Measurements from ENCODE around the gene NDUFB4. TPM values are rescaled to one million over a fixed set of nuclear protein-coding genes. Genes with fewer than 3 reads are reported as not detected.

Gene NDUFB4
- polyA plus RNA-seq, 1 donor from 2014 or later = 154 TPM

- Histone ChIP-seq H3K9me3 (ENCODE audit: low read length) (no peaks in the 10 kb centered on the region), H3K27ac (ENCODE audit: low read length) (no peak overlapping the region), H3K4me2 (ENCODE audit: low read length) (no peak overlapping the region), H2AFZ (ENCODE audit: low read depth, low read length) (no peak overlapping the region), H4K20me1 (ENCODE audit: insufficient read depth) (no peaks in the 10 kb centered on the region), H3K79me2 (replicated peaks; ENCODE audit: insufficient read depth, low read length) (no peaks in the 10 kb centered on the region), H3K27me3 (ENCODE audit: insufficient read depth, low read depth, low read length) (no peaks in the 10 kb centered on the region), H3F3A (ENCODE audit: insufficient read depth, low read length, poor library complexity, severe bottlenecking) (no peaks in the 10 kb centered on the region), H3K4me3 (ENCODE audit: low read length) (no peak overlapping the region), H3K36me3 (ENCODE audit: insufficient read depth, low read length) (no peaks in the 10 kb centered on the region), H3K9me2 (ENCODE audit: insufficient read depth, low read length) (no peaks in the 10 kb centered on the region), H3K9ac (ENCODE audit: low read length) (no peak overlapping the region)
- no peak for TF ChIP-seq RAD21 (conservative IDR thresholded peaks at IDR 0.05)
- no peak for TF ChIP-seq CTCF (IDR thresholded peaks at IDR 0.05; ENCODE audit: poor library complexity, severe bottlenecking)
Measured at GRCh38 chr3:120634539-120634938, 38.4 kb downstream of the NDUFB4 start.

- no peaks in the 10 kb centered on the region for H3K9me2 ChIP-seq (ENCODE audit: insufficient read depth, low read length)
- H3K4me2 ChIP-seq (ENCODE audit: low read length) = no peak overlapping the region
- no peaks in the 10 kb centered on the region for H3K79me2 ChIP-seq (replicated peaks; ENCODE audit: insufficient read depth, low read length)
- TF ChIP-seq REST (IDR thresholded peaks at IDR 0.05; ENCODE audit: borderline replicate concordance) (no peak), SMC3 (conservative IDR thresholded peaks at IDR 0.05; ENCODE audit: poor library complexity) (no peak), CTCF (IDR thresholded peaks at IDR 0.05; ENCODE audit: poor library complexity, severe bottlenecking) (no peak), POLR2AphosphoS5 (IDR thresholded peaks at IDR 0.05) (no peak), MXI1 (conservative IDR thresholded peaks at IDR 0.05; ENCODE audit: poor library complexity, severe bottlenecking) (no peak), RAD21 (conservative IDR thresholded peaks at IDR 0.05) (no peak), TAF1 (IDR thresholded peaks at IDR 0.05; ENCODE audit: low read depth) (no peak), EP300 (conservative IDR thresholded peaks at IDR 0.05; ENCODE audit: poor library complexity, severe bottlenecking) (no peak), EZH2 (IDR thresholded peaks at IDR 0.05; ENCODE audit: borderline replicate concordance, insufficient read depth, low read length, poor library complexity, severe bottlenecking) (no peak)
- H3K36me3 ChIP-seq (ENCODE audit: insufficient read depth, low read length) = no peaks in the 10 kb centered on the region
- H3K27ac ChIP-seq (ENCODE audit: low read length) = no peak overlapping the region
- no peak overlapping the region for H2AFZ ChIP-seq (ENCODE audit: low read depth, low read length)
- H3K9ac ChIP-seq (ENCODE audit: low read length) = no peak overlapping the region
- H3K4me3 ChIP-seq (ENCODE audit: low read length) = no peak overlapping the region
- no peaks in the 10 kb centered on the region for H3F3A ChIP-seq (ENCODE audit: insufficient read depth, low read length, poor library complexity, severe bottlenecking)
- no peaks in the 10 kb centered on the region for H3K27me3 ChIP-seq (ENCODE audit: insufficient read depth, low read depth, low read length)
- no peaks in the 10 kb centered on the region for H4K20me1 ChIP-seq (ENCODE audit: insufficient read depth)
- no peaks in the 10 kb centered on the region for H3K9me3 ChIP-seq (ENCODE audit: low read length)
Measured at GRCh38 chr3:120636795-120637401, 40.8 kb downstream of the NDUFB4 start.
